EH (cell line): ENCODE results near the gene FBXW11.
"Not testable (repeated sequence)": the region's sequence is repeated elsewhere in the genome, so short reads cannot be mapped to it uniquely, and the experiment has no call there.

Experiments
- DNase-seq: peaks from one replicate; pipeline ENCODE4 v3.0.0-alpha.2; 2015; ENCODE audit warnings: low read depth

The FBXW11 gene

GRCh38 chr5:171984748-171985419 is 21.6 kb downstream of the FBXW11 start:
- peak; percentile 95 for DNase-seq

- DNase-seq = no peak
These were observed 24.6 kb downstream of the FBXW11 start for GRCh38 chr5:171981847-171982246.

- no peak for DNase-seq
These were observed 25.6 kb downstream of the FBXW11 start for GRCh38 chr5:171980792-171981191.

GRCh38 chr5:171979606-171980005 is 26.8 kb downstream of the FBXW11 start:
- DNase-seq = no peak

- no peak for DNase-seq
These were observed 27.9 kb downstream of the FBXW11 start for GRCh38 chr5:171978519-171978918.

- DNase-seq = no peak
These were observed 28.4 kb downstream of the FBXW11 start for GRCh38 chr5:171978016-171978415.

- DNase-seq = not testable (repeated sequence)
These were observed 29.0 kb downstream of the FBXW11 start for GRCh38 chr5:171977244-171977950.

- no peak for DNase-seq
These were observed 30.4 kb downstream of the FBXW11 start for GRCh38 chr5:171975877-171976667.

- DNase-seq = peak; percentile 72
These were observed 31.1 kb downstream of the FBXW11 start for GRCh38 chr5:171975262-171975876.

GRCh38 chr5:171970826-171971225 is 35.6 kb downstream of the FBXW11 start:
- DNase-seq = no peak

GRCh38 chr5:171969288-171969880 is 37.1 kb downstream of the FBXW11 start:
- DNase-seq = peak; percentile 55

- DNase-seq = no peak
These were observed 37.9 kb downstream of the FBXW11 start for GRCh38 chr5:171968531-171968930.

GRCh38 chr5:171966964-171967363 is 39.5 kb downstream of the FBXW11 start:
- no peak for DNase-seq

- peak; percentile 55 for DNase-seq
These were observed 40.2 kb downstream of the FBXW11 start for GRCh38 chr5:171966270-171966669.

GRCh38 chr5:171965745-171966144 is 40.7 kb downstream of the FBXW11 start:
- no peak for DNase-seq

- no peak for DNase-seq
These were observed 43.0 kb downstream of the FBXW11 start for GRCh38 chr5:171963416-171963815.

GRCh38 chr5:171961117-171961516 is 45.3 kb downstream of the FBXW11 start:
- no peak for DNase-seq

- no peak for DNase-seq
These were observed 48.7 kb downstream of the FBXW11 start for GRCh38 chr5:171957591-171958251.

- no peak for DNase-seq
These were observed 49.4 kb downstream of the FBXW11 start for GRCh38 chr5:171956887-171957495.

GRCh38 chr5:171956314-171956713 is 50.1 kb downstream of the FBXW11 start:
- no peak for DNase-seq

GRCh38 chr5:171955761-171956160 is 50.7 kb downstream of the FBXW11 start:
- DNase-seq = no peak
